Left forelimb (tissue), 1 donor: ENCODE data around the gene TFCP2L1.

Source experiments
- DNase-seq: peaks from one replicate; pipeline ENCODE4 v3.0.0-alpha.2; 2018; ENCODE audit warnings: low spot score

The TFCP2L1 gene

GRCh38 chr2:121266543-121267106, 18.4 kb downstream of the TFCP2L1 start:
- no peak for DNase-seq

GRCh38 chr2:121263996-121264715, 20.8 kb downstream of the TFCP2L1 start:
- no peak for DNase-seq

- no peak for DNase-seq
Observed at GRCh38 chr2:121260370-121261154, 24.4 kb downstream of the TFCP2L1 start.

- DNase-seq, result no peak
Observed at GRCh38 chr2:121258051-121258450, 27.0 kb downstream of the TFCP2L1 start.

GRCh38 chr2:121257480-121257840, 27.5 kb downstream of the TFCP2L1 start:
- DNase-seq, result no peak

GRCh38 chr2:121256720-121257479, 28.1 kb downstream of the TFCP2L1 start:
- no peak for DNase-seq

GRCh38 chr2:121255358-121255757, 29.6 kb downstream of the TFCP2L1 start:
- DNase-seq, result no peak

GRCh38 chr2:121254748-121255147, 30.3 kb downstream of the TFCP2L1 start:
- no peak for DNase-seq

GRCh38 chr2:121253674-121254240, 31.2 kb downstream of the TFCP2L1 start:
- no peak for DNase-seq

GRCh38 chr2:121253021-121253673, 31.9 kb downstream of the TFCP2L1 start:
- DNase-seq, result no peak

- no peak for DNase-seq
Observed at GRCh38 chr2:121251497-121251896, 33.5 kb downstream of the TFCP2L1 start.

GRCh38 chr2:121248766-121249343, 36.1 kb downstream of the TFCP2L1 start:
- DNase-seq, result no peak

- DNase-seq, result no peak
Observed at GRCh38 chr2:121247971-121248370, 37.0 kb downstream of the TFCP2L1 start.

GRCh38 chr2:121247534-121247933, 37.5 kb downstream of the TFCP2L1 start:
- no peak for DNase-seq

GRCh38 chr2:121246704-121247255, 38.2 kb downstream of the TFCP2L1 start:
- DNase-seq, result no peak

- DNase-seq, result no peak
Observed at GRCh38 chr2:121245913-121246312, 39.1 kb downstream of the TFCP2L1 start.

- DNase-seq, result no peak
Observed at GRCh38 chr2:121245120-121245820, 39.7 kb downstream of the TFCP2L1 start.

- no peak for DNase-seq
Observed at GRCh38 chr2:121244616-121245015, 40.4 kb downstream of the TFCP2L1 start.

- DNase-seq, result no peak
Observed at GRCh38 chr2:121243821-121244460, 41.1 kb downstream of the TFCP2L1 start.

GRCh38 chr2:121242976-121243375, 42.0 kb downstream of the TFCP2L1 start:
- DNase-seq, result no peak
